GM21360 (cell line): ENCODE data around the gene HOXD13.

Experiments used
- ATAC-seq: cut with Tn5 transposase; IDR thresholded peaks from one replicate; pipeline ENCODE4 v1.9.1; 2021; ENCODE audit warnings: mild to moderate bottlenecking, moderate library complexity; ENCODE audit not compliant: unreplicated experiment

Gene HOXD13

GRCh38 chr2:176080540-176081375 lies 11.8 kb upstream of the HOXD13 start:
- ATAC-seq, result no peak

- ATAC-seq, result no peak
Observed at GRCh38 chr2:176081376-176081836, 11.1 kb upstream of the HOXD13 start.

DNA sequence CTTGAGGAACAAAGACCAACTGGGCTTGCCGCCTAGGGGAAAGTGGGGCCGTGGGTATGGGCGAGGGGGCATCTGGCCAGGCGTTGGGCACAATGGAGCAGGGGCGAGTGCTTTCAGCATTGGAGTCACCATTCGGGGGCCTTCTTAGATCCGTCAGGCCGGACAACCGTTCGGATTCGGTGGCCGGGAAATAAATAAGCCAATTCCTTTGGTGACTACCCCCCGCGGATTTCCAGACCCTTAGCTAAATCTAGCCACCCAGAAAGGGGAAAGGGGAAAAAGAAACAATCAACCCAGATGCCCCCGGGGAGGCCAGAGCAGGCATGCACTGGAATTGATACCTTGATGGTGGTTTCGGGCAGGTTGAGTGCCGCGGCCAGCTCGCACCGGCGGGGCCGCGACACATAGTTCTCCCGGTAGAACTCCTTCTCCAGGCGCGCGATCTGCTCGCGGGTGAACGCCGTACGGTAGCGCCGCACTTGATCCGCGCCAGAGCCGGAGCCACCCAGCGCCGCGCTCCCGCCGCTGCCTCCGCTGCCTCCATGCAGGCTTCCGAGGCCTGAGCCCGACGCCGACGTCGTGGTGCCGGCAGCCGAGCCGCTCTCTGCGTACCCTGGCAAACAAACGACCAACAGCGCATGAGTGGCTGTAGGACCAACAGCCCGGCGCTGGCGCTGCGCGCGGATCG lies 10.5 kb upstream of the HOXD13 start:
- no peak for ATAC-seq

DNA sequence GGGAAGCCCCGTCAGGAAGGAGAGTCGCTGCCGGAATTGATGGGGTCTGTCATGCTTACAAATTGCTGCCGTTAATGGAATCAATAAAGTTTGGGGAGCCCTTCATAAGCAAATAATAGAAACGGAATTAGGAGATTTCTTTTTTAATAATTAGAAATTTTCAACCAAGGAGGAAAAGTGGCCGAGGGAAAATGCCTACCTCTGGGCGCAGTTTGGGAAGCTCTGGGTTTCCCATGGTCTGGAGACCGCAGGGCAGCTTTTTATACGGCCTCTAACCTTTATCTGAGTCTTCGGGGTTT lies 10.0 kb upstream of the HOXD13 start:
- no peak for ATAC-seq

DNA sequence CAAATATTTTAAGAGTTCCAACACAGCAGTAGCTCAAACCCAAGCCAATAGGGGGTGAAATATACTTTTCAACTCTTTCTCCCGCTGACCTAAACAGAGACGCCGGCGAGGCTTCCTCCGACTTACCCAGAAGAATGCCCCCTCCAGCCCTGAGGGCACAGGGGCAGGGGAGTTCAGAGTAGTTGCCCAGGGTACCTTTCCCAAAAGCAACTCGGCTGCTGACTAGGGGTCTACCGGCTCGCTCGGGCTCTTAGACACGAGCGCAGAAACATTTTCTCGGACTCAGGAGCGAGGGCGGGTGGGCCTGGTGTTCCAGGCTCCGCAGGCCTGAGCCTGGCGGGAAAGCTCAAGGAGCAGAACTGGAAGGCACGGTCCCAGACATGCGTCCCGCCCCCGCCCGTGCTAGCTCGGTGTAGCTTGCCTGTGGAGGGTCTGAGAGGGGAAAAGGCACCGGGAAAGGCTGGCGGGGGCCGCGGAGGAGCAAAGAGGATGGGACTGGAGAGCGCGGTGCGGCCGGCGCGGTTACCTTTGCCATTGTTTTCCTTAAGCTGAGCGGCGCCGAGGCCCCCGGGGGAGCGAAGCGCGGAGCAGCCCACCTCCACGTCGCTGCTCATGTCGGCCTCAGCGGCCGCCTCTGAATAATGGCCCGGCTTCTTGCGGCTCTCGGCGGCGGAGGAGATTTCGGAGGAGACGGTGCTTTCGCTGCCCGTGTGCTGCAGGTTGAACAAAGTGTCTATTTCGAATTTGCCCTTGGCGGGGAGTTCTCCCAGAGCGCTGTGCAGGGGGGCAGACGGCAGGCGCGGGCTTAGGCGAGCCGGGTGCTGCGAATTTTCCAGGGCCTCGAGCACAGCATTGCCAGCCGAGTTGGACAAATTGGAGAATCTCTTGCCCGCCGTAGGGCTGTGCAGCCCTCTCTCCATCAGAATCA lies 9.4 kb upstream of the HOXD13 start:
- no peak for ATAC-seq

DNA sequence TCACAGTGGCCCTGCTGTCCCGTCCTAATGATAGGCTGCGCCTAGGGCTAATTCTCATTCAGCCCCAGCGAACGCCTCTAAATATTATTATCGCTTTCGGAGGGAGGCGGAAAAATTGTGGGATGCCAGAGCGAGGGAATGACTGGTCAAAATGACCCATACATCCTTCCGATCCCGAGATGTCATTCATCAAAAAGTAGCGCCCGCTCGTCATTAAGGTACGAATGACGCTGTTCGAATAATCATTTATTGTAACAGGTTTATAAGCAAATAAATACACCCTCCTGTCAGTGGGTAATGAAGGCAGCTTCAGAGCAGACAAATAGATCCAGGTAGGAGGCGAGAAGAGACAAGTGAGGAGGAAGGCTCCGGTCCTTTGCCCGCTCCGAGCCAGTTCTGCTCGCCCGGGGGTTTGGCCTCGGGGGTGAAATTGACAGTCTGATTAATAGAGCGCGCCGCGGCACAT lies 8.7 kb upstream of the HOXD13 start, which contains the start of gene EVX2:
EVX2 (minus strand) TSS at position 167 of the 466 bp plus-strand sequence. CDS start 186 bp downstream, outside the sequence.
- no peak for ATAC-seq

GRCh38 chr2:176084611-176085119 lies 7.9 kb upstream of the HOXD13 start:
- no peak for ATAC-seq

DNA sequence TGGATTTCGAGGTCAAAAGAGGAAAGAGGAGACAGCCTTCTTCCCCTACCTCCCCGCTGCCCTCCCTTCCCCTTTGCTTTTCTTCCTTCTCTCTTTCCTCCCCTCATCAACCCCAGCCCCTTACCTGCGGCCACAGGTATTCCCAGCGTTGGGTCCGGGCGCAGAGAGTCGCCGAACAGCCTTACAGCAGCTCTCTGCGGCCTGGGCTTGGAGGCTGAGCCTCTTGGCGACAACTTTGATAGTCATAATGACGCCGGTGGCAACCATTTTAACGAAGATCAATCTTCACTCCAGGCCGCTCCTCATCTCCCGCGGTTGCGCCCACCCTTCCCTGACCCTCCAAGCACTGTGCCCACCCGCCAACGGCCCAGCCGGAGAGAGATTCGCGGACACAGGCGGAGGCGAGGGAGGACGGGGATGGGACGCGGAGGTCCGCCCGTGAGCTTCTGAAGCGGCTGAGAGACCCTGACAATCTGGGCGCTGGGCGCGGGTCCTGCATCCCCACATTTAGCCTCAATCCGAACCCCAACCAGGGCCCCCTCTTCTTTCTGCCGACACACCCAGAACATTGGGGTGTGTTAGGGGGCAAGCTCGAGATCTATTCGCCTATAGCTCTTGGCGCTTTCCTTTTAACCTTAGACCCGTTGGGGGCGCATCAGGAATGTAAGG lies 7.3 kb upstream of the HOXD13 start:
- no peak for ATAC-seq

DNA sequence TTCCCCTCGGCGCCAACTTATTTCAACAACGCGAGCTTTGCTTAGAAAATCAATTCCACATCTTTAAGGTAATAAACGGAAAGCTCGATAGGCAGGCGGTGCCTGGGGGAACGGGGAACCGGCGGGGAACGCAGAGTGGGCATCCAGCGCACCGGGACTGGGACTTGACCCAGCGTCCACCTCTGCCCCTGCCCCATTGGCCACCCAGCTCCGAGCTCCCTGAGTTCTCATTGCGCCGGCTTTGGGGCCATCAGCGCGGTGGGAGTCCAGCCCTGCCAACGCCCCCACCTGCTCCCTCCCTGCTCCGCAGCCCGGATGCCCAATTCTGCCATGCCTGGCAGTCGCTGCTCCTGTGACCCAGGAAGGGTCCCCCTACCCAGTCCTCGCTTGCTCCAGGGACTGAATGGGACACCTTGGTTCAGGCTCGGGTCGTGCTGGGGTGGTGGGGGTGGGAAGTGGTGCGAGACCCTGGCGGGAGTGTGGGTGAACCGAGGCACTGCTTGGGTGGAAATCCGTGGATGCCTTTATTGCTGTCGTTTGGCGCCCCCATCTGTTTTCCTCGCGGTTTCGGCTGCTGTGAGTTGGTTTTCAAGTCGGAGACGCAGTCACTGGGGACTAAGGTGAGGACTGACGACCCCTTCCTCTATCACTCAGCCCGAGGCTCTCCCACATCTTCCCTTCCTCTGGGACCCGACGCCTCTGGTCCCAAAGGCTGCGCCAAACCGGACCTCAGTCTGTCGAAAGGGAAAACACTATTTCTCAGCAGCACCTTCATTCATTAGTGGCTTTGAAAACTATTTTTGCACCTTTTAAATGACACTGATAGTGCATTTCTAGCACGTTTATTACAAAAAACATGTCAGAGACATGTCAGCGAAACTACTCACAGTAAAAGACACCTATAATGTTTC lies 6.4 kb upstream of the HOXD13 start:
- no peak for ATAC-seq

DNA sequence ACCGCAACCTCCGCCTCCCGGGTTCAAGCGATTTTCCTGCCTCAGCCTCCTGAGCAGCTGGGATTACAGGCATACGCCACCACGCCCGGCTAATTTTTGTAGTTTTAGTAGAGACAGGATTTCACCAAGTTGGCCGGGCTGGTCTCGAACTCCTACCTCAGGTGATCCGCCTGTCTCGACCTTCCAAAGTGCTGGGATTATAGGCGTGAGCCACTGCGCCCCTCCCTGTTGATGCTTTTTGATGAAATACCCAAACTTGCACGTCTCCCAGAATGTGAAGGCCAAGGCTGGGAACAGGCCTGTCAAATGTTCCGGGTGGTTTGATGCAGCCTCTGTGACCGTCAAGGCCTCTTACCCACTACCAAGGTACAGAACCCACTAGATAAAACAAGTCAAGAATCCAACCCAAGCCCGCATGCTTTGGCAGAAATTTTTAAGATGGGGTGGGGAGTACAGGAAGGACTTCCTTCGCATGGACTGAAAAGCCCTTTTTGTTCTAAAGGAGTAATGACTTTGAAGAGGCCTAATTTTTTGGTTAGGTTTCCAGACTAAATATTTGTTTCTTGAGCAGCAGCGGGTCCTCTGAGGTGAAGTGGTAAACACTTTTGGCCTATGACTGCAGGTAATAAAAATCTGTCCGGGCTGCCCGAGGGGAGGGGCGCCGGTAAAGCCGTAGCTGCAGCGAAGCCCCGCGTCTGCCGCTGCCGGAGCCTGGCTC lies 5.0 kb upstream of the HOXD13 start:
- no peak for ATAC-seq

DNA sequence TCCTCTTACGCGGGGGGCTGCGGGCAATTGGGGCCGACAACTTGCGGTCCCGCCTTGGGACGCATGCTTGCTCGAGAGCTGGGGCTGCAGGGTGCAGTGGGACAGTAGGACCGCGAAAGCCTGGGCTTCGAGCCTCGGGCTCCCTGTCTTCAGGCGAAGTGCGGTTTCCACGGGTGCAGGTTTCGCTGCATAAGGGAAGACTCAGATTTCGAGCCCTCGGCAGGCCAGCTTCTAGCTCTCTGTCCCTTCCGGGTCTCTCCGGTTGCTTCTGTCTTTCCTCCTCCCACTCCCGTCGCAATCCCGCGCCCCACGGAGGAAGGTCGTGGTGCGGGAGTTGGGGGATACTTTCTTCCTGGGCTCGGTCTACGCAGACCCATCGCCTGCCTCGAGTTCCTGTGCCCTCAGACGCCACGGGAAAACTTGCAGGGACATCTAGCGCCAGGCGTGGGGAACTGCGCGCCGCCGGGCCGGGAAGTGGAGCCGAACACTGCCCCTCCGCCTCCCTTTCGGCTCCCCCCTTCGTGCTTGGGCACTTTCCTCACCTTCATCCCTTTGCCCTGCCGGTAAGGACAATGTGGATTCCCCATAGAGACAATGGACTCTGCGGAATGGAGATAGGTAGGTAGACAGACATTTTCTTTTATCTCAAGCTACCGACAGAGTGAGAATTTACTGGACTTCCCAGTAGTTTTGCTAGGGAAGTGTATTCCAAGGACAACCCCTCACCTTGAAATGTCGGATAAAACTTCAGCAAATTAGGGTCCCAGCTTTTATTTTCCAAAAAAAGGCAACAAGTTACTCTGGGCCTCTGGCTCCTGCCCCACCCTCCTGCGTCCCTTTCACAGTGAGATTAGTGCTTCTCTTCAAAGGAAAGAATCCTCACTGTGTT lies 4.2 kb upstream of the HOXD13 start:
- ATAC-seq, result no peak

- ATAC-seq, result no peak
Observed at GRCh38 chr2:176088937-176089842, 3.3 kb upstream of the HOXD13 start.

DNA sequence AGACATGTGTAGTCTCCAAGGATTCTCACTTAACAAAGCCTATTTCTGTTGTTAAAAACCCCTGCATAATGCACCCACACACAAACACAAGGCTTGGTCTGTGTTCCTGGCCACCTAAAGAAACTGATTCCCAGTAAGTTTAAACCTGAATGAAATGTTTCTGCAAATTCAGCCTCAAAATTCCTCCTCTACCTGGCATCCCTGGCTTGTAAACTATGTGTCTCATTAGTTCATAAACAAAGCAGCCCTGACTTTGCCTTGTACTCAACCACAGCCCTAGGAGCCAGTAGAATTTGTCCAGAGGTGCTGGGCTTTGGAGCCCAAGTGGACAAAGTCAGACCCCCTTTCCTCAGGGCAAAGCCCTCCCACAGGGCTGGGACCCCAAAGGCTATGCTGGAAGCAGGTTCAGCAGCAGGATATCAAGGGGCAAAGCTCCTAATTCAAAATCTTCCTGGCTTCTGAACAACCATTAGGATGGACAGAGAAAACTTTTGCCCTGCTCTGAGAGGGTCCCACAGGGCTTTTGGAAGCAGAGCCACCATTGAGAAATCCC lies 2.6 kb upstream of the HOXD13 start:
- ATAC-seq, result no peak

DNA sequence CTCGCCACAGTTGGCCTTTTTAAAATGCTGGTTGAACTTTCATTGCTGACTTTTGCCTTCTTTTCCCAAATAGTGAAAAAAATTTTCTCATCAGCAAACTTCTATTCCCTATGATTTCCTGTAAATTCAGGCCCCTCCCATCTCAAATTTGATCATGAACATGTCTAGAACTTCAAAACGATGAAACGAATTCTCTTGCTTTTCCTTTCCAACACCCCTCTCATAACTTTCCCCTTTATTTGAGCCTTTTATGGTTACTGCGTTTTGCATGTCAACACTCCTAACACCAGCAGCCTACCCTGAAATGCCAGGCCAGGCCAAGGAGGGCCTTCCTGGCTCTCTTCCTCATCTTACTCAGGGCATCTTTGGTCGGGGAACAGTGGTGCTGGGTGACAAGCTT lies 1.7 kb upstream of the HOXD13 start:
- no peak for ATAC-seq

DNA sequence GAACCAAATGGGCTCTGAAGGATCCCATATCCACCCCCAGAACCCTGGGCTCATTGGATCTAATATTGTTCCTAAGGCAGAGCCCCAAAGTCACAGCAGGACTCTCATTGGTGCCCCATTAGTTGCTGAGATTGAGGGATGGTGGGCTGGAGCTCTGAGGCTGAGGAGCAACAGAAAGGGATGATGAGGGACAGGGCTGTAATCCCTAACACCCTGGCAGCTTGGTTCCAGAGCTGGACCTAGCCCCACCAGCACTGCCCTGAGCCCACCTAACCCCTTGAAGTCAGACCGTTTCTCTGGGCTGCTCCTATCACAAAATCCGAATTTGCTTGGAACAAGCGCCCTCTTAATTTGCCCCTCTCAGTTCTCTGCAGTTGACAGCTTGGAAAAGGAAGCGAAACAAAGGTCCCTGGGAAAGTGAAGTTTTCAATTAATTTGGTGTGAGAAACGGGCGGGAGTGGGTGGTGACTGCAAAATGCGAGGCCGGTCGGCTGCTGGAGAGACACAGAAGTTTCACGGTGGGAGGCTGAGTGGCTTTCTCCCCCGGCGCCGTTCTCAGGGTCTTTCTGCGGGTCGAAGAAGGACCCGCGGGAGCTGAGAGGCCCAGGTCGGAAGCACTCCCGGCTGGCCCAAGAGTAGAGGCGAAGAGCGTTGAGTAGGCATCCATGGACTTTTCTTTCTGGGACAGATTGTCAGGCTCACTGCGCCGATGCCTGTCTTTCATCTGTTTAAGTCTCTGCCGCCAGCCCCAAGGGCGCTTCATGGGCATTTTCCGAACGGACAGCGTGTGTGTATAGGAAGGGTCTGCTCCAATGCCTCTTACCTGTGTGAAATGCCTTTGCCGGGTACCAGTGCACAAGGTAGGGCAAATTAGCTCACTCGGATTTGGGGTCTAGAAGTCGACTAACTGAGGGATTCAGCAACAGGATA lies 927 bp upstream of the HOXD13 start:
- no peak for ATAC-seq
